Uterine smooth muscle cell (primary cell): ENCODE data around the gene RXFP2. TPM values are rescaled to one million over a fixed set of nuclear protein-coding genes. Genes with fewer than 3 reads are reported as not detected.

Experiments used
- total RNA-seq: library from RNA; depleted of rRNA; stranded (reverse); fragments of >200 nt; gene quantifications from 2 replicates; pipeline ENCODE4 v1.2.3, GENCODE V29; 2014

RXFP2 gene
- not detected in 2 replicates for total RNA-seq

DNA sequence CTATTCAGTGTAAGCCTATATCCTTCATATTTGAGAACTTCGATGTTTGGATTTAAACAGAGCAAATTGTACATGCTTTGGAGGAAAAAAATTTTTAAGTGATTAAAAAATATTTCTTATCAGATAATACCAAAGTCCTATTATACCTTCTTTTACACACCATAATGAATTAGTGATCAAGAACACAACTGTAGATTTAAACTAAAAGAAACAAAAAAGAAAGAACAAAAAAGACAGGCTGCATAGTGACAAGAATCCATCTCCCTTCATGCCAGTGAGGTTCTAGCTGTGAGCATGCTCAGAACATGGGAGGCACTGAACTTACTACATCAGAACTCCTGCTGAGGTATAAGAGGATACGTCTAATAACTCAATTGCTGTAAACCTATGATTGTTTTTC lies at the start of gene RXFP2:
Gene RXFP2 (plus strand): TSS at position 301 of the 400 bp plus-strand sequence. CDS start 87 bp downstream, at position 388.

